ENCODE results near the gene FOXD2. TPM values are rescaled to one million over a fixed set of nuclear protein-coding genes. Genes with fewer than 3 reads are reported as not detected.

Gene FOXD2
- total RNA-seq, 2 donors from 2014 or later: 0.26 TPM; not detected in 1

DNA sequence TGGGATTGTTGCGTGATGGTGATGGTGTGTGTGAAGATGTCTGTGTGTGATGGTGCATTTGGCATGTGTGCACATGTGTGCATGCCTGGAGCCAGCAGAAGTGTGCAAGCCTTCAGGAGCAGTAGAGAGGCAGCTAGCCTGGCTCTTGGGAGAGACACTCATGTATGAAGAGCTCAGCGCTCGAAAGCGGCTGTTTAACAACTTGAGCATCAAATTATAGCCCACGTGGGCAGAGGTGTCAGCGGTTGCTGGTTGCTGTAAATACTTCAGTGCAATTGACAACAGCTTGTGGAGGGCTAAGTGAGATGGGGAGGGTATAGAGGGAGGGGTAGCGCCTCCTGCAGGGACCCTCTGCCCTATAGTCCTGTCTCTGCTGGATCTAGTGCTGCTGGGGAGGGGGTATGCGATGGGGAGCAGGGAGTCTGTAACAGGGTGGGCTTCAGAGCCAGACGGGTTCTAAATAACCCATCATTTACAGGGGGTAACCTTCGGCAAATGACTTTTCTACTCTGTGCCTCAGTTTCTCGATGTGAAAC is 21.5 kb downstream of the FOXD2 start:
- H3K27me3 ChIP-seq: no peaks in the 10 kb centered on the region
- 26 to 36% methylated on average over 9 to 11 of the region's 11 CpGs for WGBS, 2 donors
- intact Hi-C loops (cut with DNase I): no loop called here
- no peak overlapping the region for H3K4me3 ChIP-seq
- H3K9me3 ChIP-seq: no peaks in the 10 kb centered on the region
- H3K36me3 ChIP-seq (replicated peaks in 1 of 2; ENCODE audit: insufficient read depth in 1 of 2, low read depth in 2 of 2): no peaks in the 10 kb centered on the region
- TF ChIP-seq, protein P1, sequence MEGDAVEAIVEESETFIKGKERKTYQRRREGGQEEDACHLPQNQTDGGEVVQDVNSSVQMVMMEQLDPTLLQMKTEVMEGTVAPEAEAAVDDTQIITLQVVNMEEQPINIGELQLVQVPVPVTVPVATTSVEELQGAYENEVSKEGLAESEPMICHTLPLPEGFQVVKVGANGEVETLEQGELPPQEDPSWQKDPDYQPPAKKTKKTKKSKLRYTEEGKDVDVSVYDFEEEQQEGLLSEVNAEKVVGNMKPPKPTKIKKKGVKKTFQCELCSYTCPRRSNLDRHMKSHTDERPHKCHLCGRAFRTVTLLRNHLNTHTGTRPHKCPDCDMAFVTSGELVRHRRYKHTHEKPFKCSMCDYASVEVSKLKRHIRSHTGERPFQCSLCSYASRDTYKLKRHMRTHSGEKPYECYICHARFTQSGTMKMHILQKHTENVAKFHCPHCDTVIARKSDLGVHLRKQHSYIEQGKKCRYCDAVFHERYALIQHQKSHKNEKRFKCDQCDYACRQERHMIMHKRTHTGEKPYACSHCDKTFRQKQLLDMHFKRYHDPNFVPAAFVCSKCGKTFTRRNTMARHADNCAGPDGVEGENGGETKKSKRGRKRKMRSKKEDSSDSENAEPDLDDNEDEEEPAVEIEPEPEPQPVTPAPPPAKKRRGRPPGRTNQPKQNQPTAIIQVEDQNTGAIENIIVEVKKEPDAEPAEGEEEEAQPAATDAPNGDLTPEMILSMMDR (IDR thresholded peaks at IDR 0.05): no peak
- TF ChIP-seq POLR2A (IDR thresholded peaks at IDR 0.05): no peak
- no peak overlapping the region for H3K27ac ChIP-seq
- no peak for ATAC-seq
- no peak for DNase-seq
- no peaks in the 10 kb centered on the region for H3K4me1 ChIP-seq

DNA sequence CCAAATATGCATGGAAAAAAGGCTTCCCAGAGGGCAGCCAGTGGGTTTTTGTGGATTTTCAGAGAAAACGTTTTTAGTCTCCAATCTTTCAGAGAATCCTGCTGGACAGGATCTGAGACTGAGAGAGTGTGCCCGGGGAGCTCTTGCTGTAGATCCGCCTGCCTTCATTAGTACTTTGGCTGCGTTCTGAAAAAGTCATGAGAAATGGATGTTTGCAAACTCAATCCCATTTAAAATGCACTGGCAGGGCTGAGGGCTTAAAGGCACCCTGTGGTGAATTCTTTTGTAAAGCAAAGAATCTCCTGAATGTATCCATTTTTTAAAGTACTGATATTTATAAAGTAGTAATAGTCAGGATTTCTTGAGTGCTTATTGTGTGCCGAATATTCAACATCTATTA is 22.2 kb downstream of the FOXD2 start:
- Histone ChIP-seq H3K4me3 (no peak overlapping the region), H3K27ac (no peak overlapping the region), H3K9me3 (no peaks in the 10 kb centered on the region), H3K4me1 (no peaks in the 10 kb centered on the region), H3K27me3 (no peaks in the 10 kb centered on the region), H3K36me3 (replicated peaks in 1 of 2; ENCODE audit: insufficient read depth in 1 of 2, low read depth in 2 of 2) (no peaks in the 10 kb centered on the region)
- ATAC-seq (no peak), DNase-seq (no peak)
- 10 to 16% methylated on average over 5 of the region's 5 CpGs for WGBS, 2 donors
- TF ChIP-seq POLR2A (IDR thresholded peaks at IDR 0.05): no peak
- TF ChIP-seq, protein P1 (IDR thresholded peaks at IDR 0.05): no peak
- intact Hi-C loops (cut with DNase I): no loop called here

GRCh38 chr1:47460456-47460855 is 22.6 kb downstream of the FOXD2 start:
- DNase-seq (no peak), ATAC-seq (no peak)
- no peaks in the 10 kb centered on the region for H3K27me3 ChIP-seq
- H3K4me3 ChIP-seq: no peak overlapping the region
- no peak for TF ChIP-seq POLR2A (IDR thresholded peaks at IDR 0.05)
- TF ChIP-seq, protein P1 (IDR thresholded peaks at IDR 0.05): no peak
- H3K4me1 ChIP-seq: no peaks in the 10 kb centered on the region
- no peak overlapping the region for H3K27ac ChIP-seq
- intact Hi-C loops (cut with DNase I): no loop called here
- H3K9me3 ChIP-seq: no peaks in the 10 kb centered on the region
- H3K36me3 ChIP-seq (replicated peaks in 1 of 2; ENCODE audit: insufficient read depth in 1 of 2, low read depth in 2 of 2): no peaks in the 10 kb centered on the region

- WGBS, 2 donors: 27% methylated on average over 3 of the region's 3 CpGs
- TF ChIP-seq, protein P1 (IDR thresholded peaks at IDR 0.05): no peak
- no peak for TF ChIP-seq POLR2A (IDR thresholded peaks at IDR 0.05)
- ATAC-seq: peak; percentile 48
- Histone ChIP-seq H3K27ac (no peak overlapping the region), H3K27me3 (no peaks in the 10 kb centered on the region), H3K4me1 (no peaks in the 10 kb centered on the region), H3K4me3 (no peak overlapping the region), H3K36me3 (replicated peaks in 1 of 2; ENCODE audit: insufficient read depth in 1 of 2, low read depth in 2 of 2) (no peaks in the 10 kb centered on the region), H3K9me3 (no peaks in the 10 kb centered on the region)
- DNase-seq: peak in 3 of 4 donors; percentile 13 to 46 (median 30)
- intact Hi-C loops (cut with DNase I): no loop called here
Observed at GRCh38 chr1:47465605-47466004, 27.8 kb downstream of the FOXD2 start.

DNA sequence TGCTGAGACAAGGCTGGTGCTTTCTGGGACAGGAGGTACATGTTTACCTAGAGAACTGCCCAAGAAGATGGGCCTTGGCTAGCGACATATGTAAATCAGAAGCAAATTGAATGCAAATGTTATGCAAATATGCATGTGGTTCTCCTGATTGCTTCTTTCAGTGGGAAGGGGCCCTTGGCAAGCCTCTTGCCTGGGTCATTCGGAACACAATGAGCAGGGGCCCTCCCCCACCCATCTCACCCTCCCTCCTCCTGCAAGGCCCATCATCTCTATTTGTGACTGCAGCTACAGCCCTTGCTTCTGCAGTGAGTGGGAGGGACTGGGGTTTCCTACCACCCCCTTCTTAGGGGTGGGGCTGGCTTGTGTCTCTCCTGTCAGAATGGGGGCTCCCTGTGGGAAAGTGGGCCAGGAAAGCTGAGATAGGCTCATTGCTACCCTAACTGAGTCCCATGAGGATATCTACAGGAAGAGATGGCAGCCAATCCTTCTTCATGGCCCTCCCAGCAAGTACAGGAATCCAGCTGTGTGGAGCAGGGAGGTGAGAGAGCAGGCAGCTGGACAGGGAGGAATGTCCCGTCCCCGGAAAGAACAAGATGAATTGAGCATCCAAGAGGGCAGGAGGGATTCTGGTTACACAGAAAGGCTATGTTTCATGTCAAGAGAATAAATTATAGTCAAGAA is 31.0 kb downstream of the FOXD2 start:
- intact Hi-C loops (cut with DNase I): no loop called here
- Histone ChIP-seq H3K27ac (no peak overlapping the region), H3K27me3 (no peaks in the 10 kb centered on the region), H3K36me3 (replicated peaks in 1 of 2; ENCODE audit: insufficient read depth in 1 of 2, low read depth in 2 of 2) (no peaks in the 10 kb centered on the region), H3K4me3 (no peak overlapping the region), H3K9me3 (no peaks in the 10 kb centered on the region), H3K4me1 (no peaks in the 10 kb centered on the region)
- TF ChIP-seq, protein P1 (IDR thresholded peaks at IDR 0.05): no peak
- TF ChIP-seq POLR2A (IDR thresholded peaks at IDR 0.05): no peak
- ATAC-seq: no peak
- 69 to 73% methylated on average over 4 of the region's 4 CpGs for WGBS, 2 donors
- DNase-seq: no peak

Measured in body of pancreas (tissue), 4 donors.